AG04450 (cell line): Measurements from ENCODE around the gene ASB3. TPM values are rescaled to one million over a fixed set of nuclear protein-coding genes. Genes with fewer than 3 reads are reported as not detected.
"Not testable (repeated sequence)": the region's sequence is repeated elsewhere in the genome, so short reads cannot be mapped to it uniquely, and the experiment has no call there.

Experiments
- CTCF ChIA-PET: fragments of 300-600, 350-600 bp; formaldehyde crosslinking; extraction: SDS; loops from one replicate; lab custom pipeline; 2022; ENCODE audit warnings: antibody characterized with exemption, inconsistent platforms; lab: Charles Lee
- POLR2A ChIA-PET: fragments of 350-600 bp; formaldehyde crosslinking; extraction: SDS; loops from one replicate; lab custom pipeline; 2021; ENCODE audit warnings: antibody characterized with exemption, inconsistent platforms; lab: Yijun Ruan, JAX
- DNase-seq: peaks from one replicate; pipeline ENCODE4 v3.0.0-alpha.2; 2011; ENCODE audit warnings: low read depth, low spot score
- H3K27ac ChIP-seq: one replicate; pipeline ENCODE4 v1.5.1; 2012; ENCODE audit warnings: low read depth, low read length, control low read depth
- H3K27me3 ChIP-seq: one replicate; pipeline ENCODE4 v1.6.0; 2012; ENCODE audit warnings: low read length; ENCODE audit not compliant: control insufficient read depth, insufficient read depth
- H3K4me3 ChIP-seq: 2 replicates; pipeline ENCODE4 v1.5.1; 2011; ENCODE audit warnings: mild to moderate bottlenecking, low read depth, low read length, control low read depth
- H3K9me3 ChIP-seq: 2 replicates; pipeline ENCODE4 v1.5.1; 2012; ENCODE audit warnings: low read length; ENCODE audit not compliant: control insufficient read depth, insufficient read depth
- CTCF ChIP-seq: IDR thresholded peaks from 2 replicates; pipeline ENCODE4 v1.5.1; 2011; ENCODE audit warnings: low read depth, low read length, control low read depth, inconsistent platforms
- polyA plus RNA-seq: library from polyadenylated mRNA; depleted of rRNA; stranded (reverse); fragments of >200 nt; gene quantifications from 2 replicates; pipeline ENCODE4 v1.2.3, GENCODE V29; 2011

Gene ASB3
- polyA plus RNA-seq, 1 experiment, result 38.0 TPM

- Histone ChIP-seq H3K27me3 (no peaks in the 10 kb centered on the region), H3K9me3 (no peaks in the 10 kb centered on the region), H3K27ac (no peak overlapping the region), H3K4me3 (no peak overlapping the region)
- POLR2A ChIA-PET, result no interaction called here
- no peak for DNase-seq
- TF ChIP-seq CTCF, result no peak
- CTCF ChIA-PET, result no interaction called here
These were observed 40.0 kb upstream of the ASB3 start for GRCh38 chr2:53826587-53827397.

- CTCF ChIA-PET, result no interaction called here
- no peaks in the 10 kb centered on the region for H3K9me3 ChIP-seq
- H3K27me3 ChIP-seq, result no peaks in the 10 kb centered on the region
- no peak for DNase-seq
- POLR2A ChIA-PET, result no interaction called here
- no peak for TF ChIP-seq CTCF
- no peak overlapping the region for H3K4me3 ChIP-seq
- H3K27ac ChIP-seq, result no peak overlapping the region
These were observed 39.3 kb upstream of the ASB3 start for GRCh38 chr2:53826030-53826410.

GRCh38 chr2:53823639-53824038 lies 36.9 kb upstream of the ASB3 start:
- H3K9me3 ChIP-seq, CTCF ChIA-PET, POLR2A ChIA-PET, H3K4me3 ChIP-seq, H3K27ac ChIP-seq, H3K27me3 ChIP-seq, DNase-seq: not testable (repeated sequence)

- Histone ChIP-seq H3K27ac (no peak overlapping the region), H3K27me3 (no peaks in the 10 kb centered on the region), H3K9me3 (no peaks in the 10 kb centered on the region), H3K4me3 (no peak overlapping the region)
- CTCF ChIA-PET, result no interaction called here
- DNase-seq, result no peak
- POLR2A ChIA-PET, result no interaction called here
- TF ChIP-seq CTCF, result no peak
These were observed 35.1 kb upstream of the ASB3 start for GRCh38 chr2:53821810-53822209.

- H3K9me3 ChIP-seq, result no peaks in the 10 kb centered on the region
- no peak overlapping the region for H3K4me3 ChIP-seq
- no peaks in the 10 kb centered on the region for H3K27me3 ChIP-seq
- H3K27ac ChIP-seq, result no peak overlapping the region
- DNase-seq, result no peak
- ChIA-PET CTCF (no interaction called here), POLR2A (no interaction called here)
- TF ChIP-seq CTCF, result no peak
These were observed 34.0 kb upstream of the ASB3 start for GRCh38 chr2:53820711-53821110.
